H9 (cell line): Measurements from ENCODE around the gene SLC22A13. TPM values are rescaled to one million over a fixed set of nuclear protein-coding genes. Genes with fewer than 3 reads are reported as not detected.

Source experiments
- DNase-seq: peaks from one replicate; pipeline ENCODE4 v3.0.0-alpha.2; 2017
- H2AFZ ChIP-seq: one replicate; pipeline ENCODE4 v1.6.1; 2013; ENCODE audit warnings: mild to moderate bottlenecking, low read length, control low read depth, moderate library complexity
- H2AK5ac ChIP-seq: 2 replicates; pipeline ENCODE4 v1.6.1; 2013; ENCODE audit warnings: low read length, control low read depth, mixed read lengths; ENCODE audit not compliant: insufficient read length
- H2BK120ac ChIP-seq: one replicate; pipeline ENCODE4 v1.6.1; 2013; ENCODE audit warnings: low read depth, mild to moderate bottlenecking, low read length, control low read depth, inconsistent platforms; ENCODE audit not compliant: poor library complexity, severe bottlenecking
- H2BK12ac ChIP-seq: 2 replicates; pipeline ENCODE4 v1.6.1; 2013; ENCODE audit warnings: low read length, control low read depth, mixed read lengths, low read depth; ENCODE audit not compliant: insufficient read length
- H2BK15ac ChIP-seq: 2 replicates; pipeline ENCODE4 v1.6.1; 2013; ENCODE audit warnings: low read depth, low read length, control low read depth
- H2BK20ac ChIP-seq: one replicate; pipeline ENCODE4 v1.6.1; 2013; ENCODE audit warnings: low read depth, mild to moderate bottlenecking, low read length, control low read depth, inconsistent platforms; ENCODE audit not compliant: poor library complexity, severe bottlenecking
- H2BK5ac ChIP-seq: 2 replicates; pipeline ENCODE4 v1.6.1; 2013; ENCODE audit warnings: low read length, control low read depth, mixed read lengths; ENCODE audit not compliant: insufficient read length
- H3K14ac ChIP-seq: 2 replicates; pipeline ENCODE4 v1.6.1; 2013; ENCODE audit warnings: low read length, control low read depth; ENCODE audit not compliant: insufficient read depth
- H3K18ac ChIP-seq: 2 replicates; pipeline ENCODE4 v1.6.1; 2013; ENCODE audit warnings: low read depth, mild to moderate bottlenecking, mixed read lengths, low read length, control low read depth; ENCODE audit not compliant: insufficient read length
- H3K23ac ChIP-seq: 2 replicates; pipeline ENCODE4 v1.6.1; 2013; ENCODE audit warnings: low read length, control low read depth, mixed read lengths, low read depth; ENCODE audit not compliant: insufficient read length
- H3K23me2 ChIP-seq: 2 replicates; pipeline ENCODE4 v1.6.1; 2013; ENCODE audit warnings: low read depth, mild to moderate bottlenecking, mixed read lengths, low read length, control low read depth; ENCODE audit not compliant: insufficient read length, poor library complexity, severe bottlenecking
- H3K27ac ChIP-seq: 2 replicates; pipeline ENCODE4 v1.5.1; 2013; ENCODE audit warnings: low read length, control low read depth, mixed read lengths, low read depth; ENCODE audit not compliant: insufficient read length
- H3K27me3 ChIP-seq: 2 replicates; pipeline ENCODE4 v1.6.1; 2013; ENCODE audit warnings: low read length, control low read depth, inconsistent platforms; ENCODE audit not compliant: insufficient read depth
- H3K4ac ChIP-seq: 2 replicates; pipeline ENCODE4 v1.6.1; 2013; ENCODE audit warnings: low read depth, mild to moderate bottlenecking, control low read depth, inconsistent platforms, low read length, moderate library complexity
- H3K4me1 ChIP-seq: 2 replicates; pipeline ENCODE4 v1.6.1; 2013; ENCODE audit warnings: low read length, control low read depth, inconsistent platforms; ENCODE audit not compliant: insufficient read depth
- H3K4me2 ChIP-seq: 2 replicates; pipeline ENCODE4 v1.6.1; 2013; ENCODE audit warnings: low read length, control low read depth, mixed read lengths; ENCODE audit not compliant: insufficient read length, insufficient read depth
- H3K56ac ChIP-seq: 2 replicates; pipeline ENCODE4 v1.6.1; 2013; ENCODE audit warnings: low read depth, mild to moderate bottlenecking, mixed read lengths, low read length, control low read depth; ENCODE audit not compliant: insufficient read length
- H3K79me1 ChIP-seq: 2 replicates; pipeline ENCODE4 v1.6.1; 2013; ENCODE audit warnings: low read depth, mild to moderate bottlenecking, moderate library complexity, low read length, control low read depth, inconsistent platforms; ENCODE audit not compliant: insufficient read depth, poor library complexity, severe bottlenecking
- H3K79me2 ChIP-seq: 2 replicates; pipeline ENCODE4 v1.6.1; 2013; ENCODE audit warnings: low read length, control low read depth, inconsistent platforms; ENCODE audit not compliant: insufficient read depth
- H3K9ac ChIP-seq: 2 replicates; pipeline ENCODE4 v1.6.1; 2013; ENCODE audit warnings: low read length, control low read depth, mixed read lengths; ENCODE audit not compliant: insufficient read length; ENCODE audit errors: extremely low read depth
- H3K9me3 ChIP-seq: one replicate; pipeline ENCODE4 v1.6.1; 2013; ENCODE audit warnings: low read depth, low read length, inconsistent platforms; ENCODE audit not compliant: control insufficient read depth
- H3T11ph ChIP-seq: one replicate; pipeline ENCODE4 v1.6.1; 2013; ENCODE audit warnings: mild to moderate bottlenecking, low read length, control low read depth, inconsistent platforms
- H4K20me1 ChIP-seq: one replicate; pipeline ENCODE4 v1.6.1; 2013; ENCODE audit not compliant: control insufficient read depth, insufficient read length, insufficient read depth
- H4K5ac ChIP-seq: 2 replicates; pipeline ENCODE4 v1.6.1; 2013; ENCODE audit warnings: low read depth, mild to moderate bottlenecking, mixed read lengths, low read length, control low read depth; ENCODE audit not compliant: insufficient read length
- H4K8ac ChIP-seq: replicated peaks from 2 replicates; pipeline ENCODE4 v1.6.1; 2013; ENCODE audit warnings: low read length, control low read depth, mixed read lengths, low read depth; ENCODE audit not compliant: insufficient read length
- H4K91ac ChIP-seq: 2 replicates; pipeline ENCODE4 v1.6.1; 2013; ENCODE audit warnings: low read depth, mild to moderate bottlenecking, moderate library complexity, mixed read lengths, low read length, control low read depth; ENCODE audit not compliant: insufficient read length
- H3K27ac Mint-ChIP-seq, 3 experiments: 2 replicates in 2 of 3; 3 replicates in 1 of 3; pipeline ENCODE4 v1.8.0; 2020 to 2021; ENCODE audit warnings: mixed read lengths in 3 of 3, mild to moderate bottlenecking in 1 of 3, moderate library complexity in 1 of 3
- H3K27me3 Mint-ChIP-seq: 2 replicates; pipeline ENCODE4 v1.8.0; 2021; ENCODE audit warnings: low read depth, mild to moderate bottlenecking, moderate library complexity, mixed read lengths
- H3K36me3 Mint-ChIP-seq, 3 experiments: 2 replicates in 2 of 3; 3 replicates in 1 of 3; pipeline ENCODE4 v1.8.0; 2020 to 2021; ENCODE audit warnings: low read depth in 3 of 3, mixed read lengths in 3 of 3; ENCODE audit not compliant: insufficient read depth in 1 of 3
- H3K4me1 Mint-ChIP-seq, 2 experiments: 2 replicates each; pipeline ENCODE4 v1.8.0; 2020; ENCODE audit warnings: mixed read lengths in 2 of 2
- H3K4me3 Mint-ChIP-seq, 2 experiments: 2 replicates in 1 of 2; 3 replicates in 1 of 2; pipeline ENCODE4 v1.8.0; 2020 to 2021; ENCODE audit warnings: mild to moderate bottlenecking in 2 of 2, mixed read lengths in 2 of 2, moderate library complexity in 1 of 2
- H3K9me3 Mint-ChIP-seq, 2 experiments: 2 replicates in 1 of 2; 3 replicates in 1 of 2; pipeline ENCODE4 v1.8.0; 2020; ENCODE audit warnings: mild to moderate bottlenecking in 2 of 2, mixed read lengths in 2 of 2, moderate library complexity in 1 of 2
- WGBS: extraction: QIAGEN DNeasy Blood & Tissue Kit; methylation state at CpG from one replicate; pipeline ENCODE4 v1.1.7; 2013; ENCODE audit warnings: missing lambda C conversion rate, low lambda C conversion rate, mixed read lengths; ENCODE audit not compliant: insufficient read length; ENCODE audit errors: extremely low coverage; 5-methylcytosine and 5-hydroxymethylcytosine counted together
- total RNA-seq: library from RNA; stranded (reverse); gene quantifications from 2 replicates; pipeline ENCODE4 v1.2.1, GENCODE V29; 2021
- TF ChIP-seq, protein P1 (sequence below): fragments of 200-600 bp; sonication (generic); conservative IDR thresholded peaks from 3 replicates; pipeline ENCODE4 v1.8.0; 2021; ENCODE audit warnings: antibody characterized with exemption, mild to moderate bottlenecking

Gene SLC22A13
- total RNA-seq, 1 experiment from 2014 or later, result not detected

DNA sequence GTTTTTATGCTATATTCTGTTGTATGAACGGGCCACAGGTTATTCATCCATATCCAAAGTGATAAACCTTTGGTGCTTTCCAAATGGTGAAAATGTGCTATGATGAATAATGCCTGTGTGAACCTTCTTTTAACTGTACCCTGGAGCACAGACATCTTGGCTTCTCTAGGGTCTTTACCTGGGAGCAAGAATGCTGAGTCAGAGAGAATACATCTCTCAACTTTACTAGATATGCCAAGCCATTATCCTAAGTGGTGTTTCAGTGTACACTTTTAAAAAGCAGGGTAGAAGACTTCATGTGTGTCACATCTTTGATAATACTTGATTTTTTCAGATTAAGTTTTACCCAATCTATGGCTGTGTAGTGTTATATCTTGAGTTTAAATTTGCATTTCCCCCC, 57.4 kb downstream of the SLC22A13 start:
- H2BK5ac ChIP-seq, result no peak overlapping the region
- H3K18ac ChIP-seq, result no peak overlapping the region
- no peak overlapping the region for H4K8ac ChIP-seq
- TF ChIP-seq, protein P1, sequence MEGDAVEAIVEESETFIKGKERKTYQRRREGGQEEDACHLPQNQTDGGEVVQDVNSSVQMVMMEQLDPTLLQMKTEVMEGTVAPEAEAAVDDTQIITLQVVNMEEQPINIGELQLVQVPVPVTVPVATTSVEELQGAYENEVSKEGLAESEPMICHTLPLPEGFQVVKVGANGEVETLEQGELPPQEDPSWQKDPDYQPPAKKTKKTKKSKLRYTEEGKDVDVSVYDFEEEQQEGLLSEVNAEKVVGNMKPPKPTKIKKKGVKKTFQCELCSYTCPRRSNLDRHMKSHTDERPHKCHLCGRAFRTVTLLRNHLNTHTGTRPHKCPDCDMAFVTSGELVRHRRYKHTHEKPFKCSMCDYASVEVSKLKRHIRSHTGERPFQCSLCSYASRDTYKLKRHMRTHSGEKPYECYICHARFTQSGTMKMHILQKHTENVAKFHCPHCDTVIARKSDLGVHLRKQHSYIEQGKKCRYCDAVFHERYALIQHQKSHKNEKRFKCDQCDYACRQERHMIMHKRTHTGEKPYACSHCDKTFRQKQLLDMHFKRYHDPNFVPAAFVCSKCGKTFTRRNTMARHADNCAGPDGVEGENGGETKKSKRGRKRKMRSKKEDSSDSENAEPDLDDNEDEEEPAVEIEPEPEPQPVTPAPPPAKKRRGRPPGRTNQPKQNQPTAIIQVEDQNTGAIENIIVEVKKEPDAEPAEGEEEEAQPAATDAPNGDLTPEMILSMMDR, result no peak
- Mint-ChIP-seq H3K36me3 (no peaks in the 10 kb centered on the region; a peak in 1 of 7 replicates), H3K9me3 (peaks cover 2 to 7% of the 10 kb centered on the region in 2 experiments; a peak in 4 of 5 replicates), H3K27me3 (peaks cover 3% of the 10 kb centered on the region; the same call in 1 of the 2 replicates), H3K4me3 (no peak overlapping the region), H3K4me1 (no peaks in the 10 kb centered on the region), H3K27ac (no peak overlapping the region)
- H3K9me3 ChIP-seq, result no peaks in the 10 kb centered on the region
- no peak overlapping the region for H3K27ac ChIP-seq
- H2BK120ac ChIP-seq, result no peak overlapping the region
- H3K23ac ChIP-seq, result no peak overlapping the region
- H3K4me2 ChIP-seq, result no peak overlapping the region
- H4K20me1 ChIP-seq, result no peaks in the 10 kb centered on the region
- H3K4me1 ChIP-seq, result no peaks in the 10 kb centered on the region
- WGBS, result no CpG with 5 or more reads among the region's 1 CpG
- no peak overlapping the region for H3T11ph ChIP-seq
- no peaks in the 10 kb centered on the region for H3K27me3 ChIP-seq
- H3K79me1 ChIP-seq, result no peaks in the 10 kb centered on the region
- no peak overlapping the region for H2BK20ac ChIP-seq
- H2AFZ ChIP-seq, result no peak overlapping the region
- H3K4ac ChIP-seq, result no peak overlapping the region
- H3K14ac ChIP-seq, result no peak overlapping the region
- H2BK12ac ChIP-seq, result no peak overlapping the region
- no peak overlapping the region for H2BK15ac ChIP-seq
- no peak overlapping the region for H2AK5ac ChIP-seq
- DNase-seq, result no peak
- H4K5ac ChIP-seq, result no peak overlapping the region
- no peak overlapping the region for H3K56ac ChIP-seq
- H3K79me2 ChIP-seq, result no peaks in the 10 kb centered on the region
- H3K9ac ChIP-seq, result no peak overlapping the region
- no peak overlapping the region for H4K91ac ChIP-seq
- no peaks in the 10 kb centered on the region for H3K23me2 ChIP-seq
